Prostate gland (tissue), 2 donors: ENCODE data around the gene SPATA2. TPM values are rescaled to one million over a fixed set of nuclear protein-coding genes. Genes with fewer than 3 reads are reported as not detected.

Experiments used
- DNase-seq: peaks from one replicate; pipeline ENCODE4 v3.0.0-alpha.2; 2019; ENCODE audit warnings: low spot score
- H3K27ac ChIP-seq, 2 donors: fragments of 200-600 bp; sonication (generic); 2 replicates each; pipeline ENCODE4 v1.5.1; 2017 to 2019
- H3K27me3 ChIP-seq: fragments of 200-600 bp; sonication (generic); replicated peaks from 2 replicates; pipeline ENCODE4 v1.5.1; 2019; ENCODE audit not compliant: insufficient read depth
- H3K36me3 ChIP-seq, 2 donors: fragments of 200-600 bp; sonication (generic); 1 replicate in 1 of 2; 2 replicates in 1 of 2; pipeline versions ENCODE4 v1.5.1 to v1.8.1; 2017 to 2019
- H3K4me1 ChIP-seq: fragments of 200-600 bp; sonication (generic); replicated peaks from 2 replicates; pipeline ENCODE4 v1.5.1; 2019
- H3K4me3 ChIP-seq, 2 donors: fragments of 200-600 bp; sonication (generic); 2 replicates each; pipeline ENCODE4 v1.5.1; 2017 to 2019
- H3K9me3 ChIP-seq: fragments of 200-600 bp; sonication (generic); 2 replicates; pipeline ENCODE4 v1.5.1; 2017
- CTCF ChIP-seq, 4 experiments: fragments of 200-600 bp in 2 of 4; fragments of 450-650 bp in 2 of 4; sonication (generic) in 2 of 4; IDR thresholded peaks; 1 replicate in 3 of 4; 2 replicates in 1 of 4; pipeline ENCODE4 v1.5.1; 2016 to 2019; ENCODE audit warnings: antibody characterized with exemption in 4 of 4, mild to moderate bottlenecking in 2 of 4, moderate library complexity in 2 of 4
- POLR2A ChIP-seq: fragments of 450-650 bp; IDR thresholded peaks from one replicate; pipeline ENCODE4 v1.6.1; 2016; ENCODE audit warnings: antibody characterized with exemption, mild to moderate bottlenecking
- POLR2AphosphoS5 ChIP-seq: sonication (generic); formaldehyde crosslinking; IDR thresholded peaks from one replicate; pipeline ENCODE4 v1.6.1; 2017; ENCODE audit warnings: antibody characterized with exemption
- WGBS: methylation state at CpG from one replicate; pipeline ENCODE4 v1.1.5; 2018; 5-methylcytosine and 5-hydroxymethylcytosine counted together
- intact Hi-C: fragments of 100-400 bp; cut with DNase I; formaldehyde crosslinking; loops from one replicate; pipeline ENCODE4 v1.14.2; 2022
- total RNA-seq, 2 donors: library from RNA; depleted of rRNA; stranded (reverse); fragments of >200 nt; gene quantifications; one replicate each; pipeline ENCODE4 v1.1.0, GENCODE V29; 2016

Gene SPATA2
- total RNA-seq, 2 donors from 2014 or later, result 9.2 to 15.2 TPM

GRCh38 chr20:49889935-49890333, 25.4 kb downstream of the SPATA2 start:
- 67% methylated on average over 9 of the region's 9 CpGs for WGBS

GRCh38 chr20:49889001-49889934, 26.1 kb downstream of the SPATA2 start:
- intact Hi-C loops, result no loop called here
- H3K9me3 ChIP-seq, result no peaks in the 10 kb centered on the region
- TF ChIP-seq POLR2A (no peak), POLR2AphosphoS5 (no peak), CTCF (IDR thresholded peaks at IDR 0.05) (no peak)
- WGBS, result 71% methylated on average over 9 of the region's 9 CpGs
- H3K4me3 ChIP-seq, result no peak overlapping the region
- peak overlapping the region; percentile 3 to 88 for H3K27ac ChIP-seq
- H3K36me3 ChIP-seq, result no peaks in the 10 kb centered on the region
- no peaks in the 10 kb centered on the region for H3K27me3 ChIP-seq
- peaks cover 16% of the 10 kb centered on the region for H3K4me1 ChIP-seq
- DNase-seq, result no peak

More at GRCh38 chr20:49889935-49890333, 25.4 kb downstream of the SPATA2 start:
- no peaks in the 10 kb centered on the region for H3K36me3 ChIP-seq
- H3K27me3 ChIP-seq, result no peaks in the 10 kb centered on the region
- no peak for DNase-seq
- TF ChIP-seq POLR2AphosphoS5 (no peak), CTCF (IDR thresholded peaks at IDR 0.05) (peak in 2 of 4 experiments; percentile 16 to 45)
- H3K9me3 ChIP-seq, result no peaks in the 10 kb centered on the region
- H3K4me3 ChIP-seq, result no peak overlapping the region
- peaks cover 16% of the 10 kb centered on the region for H3K4me1 ChIP-seq
- intact Hi-C loops, result loop anchor here (10.0 kb wide), 1 partner anchor 345 kb away; no protein-coding TSS in a partner anchor
- peak overlapping the region in 1 of 2 donors; percentile 88 for H3K27ac ChIP-seq

GRCh38 chr20:49888212-49889000, 26.9 kb downstream of the SPATA2 start:
- Histone ChIP-seq H3K4me3 (no peak overlapping the region), H3K27ac (peak overlapping the region; percentile 39 to 88), H3K27me3 (no peaks in the 10 kb centered on the region), H3K9me3 (no peaks in the 10 kb centered on the region), H3K4me1 (peaks cover 14% of the 10 kb centered on the region), H3K36me3 (no peaks in the 10 kb centered on the region)
- intact Hi-C loops, result no loop called here
- TF ChIP-seq POLR2AphosphoS5, result peak; percentile 45
- TF ChIP-seq CTCF (IDR thresholded peaks at IDR 0.05), result peak; percentile 67 to 87 (median 78)
- no peak for TF ChIP-seq POLR2A
- WGBS, result 55% methylated on average over 18 of the region's 18 CpGs
- DNase-seq, result peak; percentile 41

- intact Hi-C loops, result no loop called here
- DNase-seq, result no peak
- TF ChIP-seq CTCF (IDR thresholded peaks at IDR 0.05) (no peak), POLR2A (no peak), POLR2AphosphoS5 (no peak)
- 76% methylated on average over 29 of the region's 32 CpGs for WGBS
- Histone ChIP-seq H3K36me3 (no peaks in the 10 kb centered on the region), H3K4me1 (peaks cover 14% of the 10 kb centered on the region), H3K9me3 (no peaks in the 10 kb centered on the region), H3K4me3 (no peak overlapping the region), H3K27ac (peak overlapping the region; percentile 39 to 43), H3K27me3 (no peaks in the 10 kb centered on the region)
These were observed 27.8 kb downstream of the SPATA2 start for GRCh38 chr20:49887251-49888211.
